Activated T-helper 1 cell treated with Interleukin-2 at 50 U/mL for 16 hours (primary cell): Measurements from ENCODE around the gene LRMDA.

ENCODE experiments used
- DNase-seq: peaks from one replicate; pipeline ENCODE4 v3.0.0-alpha.2; 2020; ENCODE audit warnings: low read depth

LRMDA gene

DNA sequence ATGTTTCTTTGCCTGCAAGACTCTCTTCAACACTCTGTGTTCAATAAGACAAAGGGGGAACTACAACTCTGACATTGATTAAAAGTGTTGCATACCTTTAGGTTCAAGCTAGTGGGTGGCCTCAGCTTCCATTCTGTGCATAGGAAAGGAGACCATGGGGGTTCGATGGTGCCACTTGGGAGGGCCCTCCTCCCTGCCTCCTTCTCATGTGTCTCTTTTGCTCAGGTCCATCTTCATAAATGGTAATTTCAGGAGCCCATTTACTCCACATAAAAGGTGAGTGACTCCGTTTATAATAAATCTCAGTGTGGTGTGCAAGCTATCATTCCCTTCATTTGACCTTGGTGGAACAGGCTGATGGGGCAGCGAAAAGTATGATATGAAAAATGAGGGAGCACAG lies 285.1 kb downstream of the LRMDA start:
- no peak for DNase-seq

DNA sequence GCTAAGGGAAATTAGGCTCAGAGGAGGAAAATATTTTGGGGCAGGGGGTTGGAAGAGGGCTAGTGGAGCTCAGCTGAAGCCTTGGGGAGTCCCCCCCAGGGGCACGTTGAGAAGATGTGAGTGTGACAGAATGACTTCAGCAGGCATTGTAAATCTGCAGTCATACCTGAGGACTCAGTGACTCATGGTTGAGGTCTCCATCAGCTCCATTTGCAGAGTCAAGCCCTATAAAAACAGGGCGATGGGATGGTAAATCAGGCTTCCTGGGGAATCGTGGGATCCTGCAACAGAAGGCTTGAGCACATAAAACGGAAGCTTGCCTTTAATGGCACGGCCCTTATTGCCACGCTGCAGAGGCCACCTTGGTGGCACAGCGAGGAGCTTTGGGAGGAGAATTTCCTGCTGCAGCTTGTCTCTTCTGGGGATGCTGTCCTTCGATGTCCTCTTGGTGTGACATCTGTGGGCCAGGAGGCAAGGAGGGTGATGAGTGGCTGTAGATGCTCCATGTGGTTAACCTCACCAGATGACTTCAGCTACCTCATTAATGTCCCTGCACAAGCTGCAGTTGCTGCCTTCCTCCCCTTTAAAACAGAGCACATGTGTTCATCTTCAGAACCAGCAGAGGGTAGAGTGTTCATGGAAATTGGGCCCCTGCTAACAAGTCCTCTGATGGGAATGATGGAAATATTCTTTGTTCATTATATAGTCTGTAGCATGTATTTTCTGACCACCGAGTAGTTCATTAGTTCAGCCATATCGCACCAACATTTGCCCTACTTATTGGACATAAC lies 285.9 kb downstream of the LRMDA start:
- DNase-seq = no peak

GRCh38 chr10:75718991-75719390 lies 287.6 kb downstream of the LRMDA start:
- no peak for DNase-seq

GRCh38 chr10:75720157-75720556 lies 288.7 kb downstream of the LRMDA start:
- no peak for DNase-seq

GRCh38 chr10:75722020-75722419 lies 290.6 kb downstream of the LRMDA start:
- no peak for DNase-seq

DNA sequence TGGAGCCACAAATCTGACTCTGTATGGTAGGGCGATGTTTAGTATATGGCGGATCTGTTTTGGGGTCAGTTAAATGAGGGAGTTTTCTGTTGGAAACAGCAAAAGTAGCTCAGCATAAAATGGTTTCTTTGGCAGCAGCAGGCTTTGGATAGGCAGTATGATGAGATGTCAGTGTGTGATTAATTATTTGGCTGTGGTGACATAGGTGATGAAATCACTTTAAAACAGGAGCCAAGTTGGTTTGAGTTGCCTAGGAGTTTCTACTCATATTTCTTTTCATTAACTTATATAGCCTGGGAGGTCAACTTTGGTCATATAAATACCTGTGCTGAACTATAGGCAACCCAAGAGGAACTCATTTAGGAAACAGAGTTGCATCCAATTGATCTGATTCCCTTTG lies 291.2 kb downstream of the LRMDA start:
- no peak for DNase-seq

GRCh38 chr10:75723319-75723980 lies 292.0 kb downstream of the LRMDA start:
- no peak for DNase-seq

- DNase-seq = no peak
Measured at GRCh38 chr10:75724047-75724446, 292.6 kb downstream of the LRMDA start.

DNA sequence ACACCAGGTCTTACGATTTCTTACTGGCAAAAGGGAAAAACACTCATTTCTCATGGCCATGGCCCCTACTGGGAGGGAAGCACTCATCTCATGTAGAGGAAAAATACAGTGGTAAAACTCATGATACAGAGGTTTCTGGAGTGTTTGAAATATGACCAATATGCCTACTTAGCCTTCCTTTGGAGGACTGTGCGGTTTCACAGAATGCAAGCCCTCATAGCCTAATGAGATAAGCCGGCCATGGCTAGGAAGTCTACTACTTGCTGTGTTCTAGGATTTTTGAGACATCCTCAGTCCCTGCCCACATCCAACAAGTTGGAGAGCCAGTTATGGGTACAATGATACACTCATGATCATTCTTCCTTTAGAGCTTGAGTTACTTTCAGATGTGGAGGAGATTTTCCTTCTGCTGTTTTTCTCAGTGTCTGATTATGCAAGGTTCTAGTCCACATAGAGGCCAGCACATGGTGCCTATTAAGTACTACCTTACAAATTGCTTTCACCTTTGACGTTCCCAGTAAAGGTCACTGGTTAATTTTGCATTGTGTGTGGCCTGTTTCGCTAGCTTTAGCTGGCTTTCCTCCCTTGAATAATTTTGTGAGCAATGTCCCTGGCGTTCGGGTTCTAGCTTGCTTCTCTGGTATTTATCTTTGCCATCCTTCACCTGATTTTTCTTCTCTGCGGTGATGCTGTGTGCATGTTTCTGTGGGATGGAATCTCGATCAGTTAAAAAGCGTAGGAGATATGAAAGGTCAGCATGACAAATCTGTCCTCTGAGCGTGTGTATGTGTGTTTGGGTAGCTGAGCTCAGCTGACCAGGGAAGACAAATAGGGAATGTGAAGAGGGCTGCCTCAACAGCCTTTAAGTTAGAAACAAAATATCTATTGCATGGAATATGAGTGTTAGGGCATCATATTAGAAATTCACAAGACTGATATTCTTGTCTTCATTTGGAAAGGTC lies 295.4 kb downstream of the LRMDA start:
- DNase-seq = no peak

DNA sequence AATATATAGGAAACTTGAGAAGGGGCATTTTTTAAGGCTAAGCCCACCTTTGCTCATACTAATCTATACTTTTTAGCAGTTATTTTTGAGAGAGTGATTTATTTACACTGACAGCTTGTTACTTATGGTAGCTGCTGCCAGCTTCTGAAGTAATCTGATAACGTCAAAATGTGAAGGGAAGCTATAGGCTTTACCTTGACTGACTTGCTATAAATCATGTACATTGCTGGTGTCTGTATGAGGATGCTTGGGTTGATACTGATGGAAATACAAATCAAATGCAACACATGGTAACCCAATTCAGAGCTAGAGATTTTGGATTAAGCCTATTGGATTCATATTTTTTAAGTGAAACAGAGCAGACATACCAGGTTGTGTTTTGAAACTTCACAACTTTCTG lies 299.4 kb downstream of the LRMDA start:
- no peak for DNase-seq

DNA sequence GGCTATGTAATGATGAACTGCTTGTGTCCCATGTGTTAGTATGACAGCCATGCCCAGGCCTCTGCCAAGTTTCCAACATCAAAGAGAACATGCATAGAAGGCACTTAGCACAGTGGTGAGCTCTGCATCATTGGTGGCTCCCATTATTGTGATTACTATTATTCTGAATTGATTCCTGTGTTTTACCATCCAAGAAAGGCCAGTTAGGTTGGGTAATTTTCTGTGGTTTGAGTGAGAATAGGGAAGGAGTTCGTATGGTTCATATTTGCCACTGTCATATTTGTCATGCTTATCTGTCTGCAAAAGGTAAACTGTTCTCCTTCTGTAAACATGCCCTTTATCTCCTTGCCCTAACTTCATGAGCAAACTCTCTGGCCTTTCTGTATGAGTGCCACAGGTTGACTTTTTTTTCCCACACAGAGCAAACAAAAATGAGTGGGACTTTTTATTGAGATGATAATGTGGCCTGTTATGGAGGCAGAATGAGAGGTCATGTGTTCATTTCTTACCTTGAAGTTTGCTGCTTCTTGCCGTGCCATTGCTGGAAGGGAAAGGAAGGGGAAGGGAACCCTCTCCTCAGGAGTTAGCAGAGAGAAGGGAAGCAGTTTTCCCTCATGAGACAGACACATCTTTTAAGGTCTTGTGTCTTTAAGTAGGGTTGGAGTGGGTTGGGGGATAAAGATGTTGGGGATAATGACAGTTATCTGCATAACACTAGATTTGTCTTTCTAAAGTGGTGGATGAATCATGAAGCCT lies 301.9 kb downstream of the LRMDA start:
- no peak for DNase-seq

GRCh38 chr10:75736151-75736640 lies 304.8 kb downstream of the LRMDA start:
- no peak for DNase-seq

GRCh38 chr10:75736889-75737579 lies 305.6 kb downstream of the LRMDA start:
- no peak for DNase-seq

DNA sequence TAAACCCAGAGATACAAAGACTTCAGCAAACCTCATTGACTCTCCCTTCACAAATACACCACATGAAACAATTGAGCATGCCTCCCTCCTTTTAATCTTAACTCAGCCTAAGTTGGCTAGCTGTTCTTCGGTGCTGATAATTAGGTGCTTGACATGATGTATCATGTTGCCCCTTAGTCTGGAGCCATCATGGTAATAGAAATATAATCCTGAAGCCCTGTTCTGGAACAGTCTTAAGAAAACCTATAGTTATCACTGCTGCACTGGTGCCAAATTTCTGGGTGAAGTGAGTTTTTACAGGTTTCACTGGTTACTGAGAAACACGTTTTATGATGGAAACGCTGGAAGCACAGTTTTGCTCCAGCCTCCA lies 306.1 kb downstream of the LRMDA start:
- no peak for DNase-seq

DNA sequence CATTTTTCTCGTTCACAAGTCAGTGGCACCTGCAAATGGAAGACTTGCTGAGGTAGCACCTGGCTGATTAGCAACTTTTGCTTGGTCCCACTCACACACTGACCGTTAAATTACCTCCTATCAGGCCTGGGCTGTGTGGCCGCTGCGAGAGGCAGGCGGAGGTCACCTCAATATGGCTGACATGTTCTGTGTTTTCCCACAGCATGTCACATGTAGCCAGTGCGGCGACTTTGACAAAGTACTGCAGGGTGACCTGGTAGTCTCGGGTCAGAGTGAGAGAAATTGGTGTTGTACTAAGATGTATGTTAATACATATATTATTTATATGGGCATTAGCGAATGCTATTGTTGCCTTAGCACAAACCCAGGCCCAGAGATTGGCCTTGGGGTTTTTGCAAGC lies 307.5 kb downstream of the LRMDA start:
- no peak for DNase-seq

GRCh38 chr10:75739414-75740143 lies 308.2 kb downstream of the LRMDA start:
- DNase-seq = no peak

GRCh38 chr10:75740541-75740940 lies 309.1 kb downstream of the LRMDA start:
- no peak for DNase-seq

DNA sequence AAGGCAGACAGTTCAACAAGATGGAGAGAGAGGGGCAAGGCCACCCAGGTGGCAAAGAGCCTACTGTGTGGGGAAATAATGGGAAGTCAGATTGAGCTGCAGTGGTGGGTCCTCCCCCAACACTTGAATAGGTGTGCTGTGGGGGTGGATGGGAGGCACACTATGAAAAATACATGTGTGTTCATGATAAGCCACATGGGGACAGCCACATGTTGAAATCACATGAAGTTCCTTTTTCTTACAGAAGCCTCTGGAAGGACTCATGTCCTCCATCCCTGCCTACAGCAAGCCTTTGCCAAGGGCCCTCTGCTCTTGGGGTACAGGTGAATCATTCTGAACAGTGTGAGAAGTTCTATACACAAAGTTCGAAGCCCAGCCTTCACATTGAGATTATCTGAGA lies 310.9 kb downstream of the LRMDA start:
- no peak for DNase-seq

DNA sequence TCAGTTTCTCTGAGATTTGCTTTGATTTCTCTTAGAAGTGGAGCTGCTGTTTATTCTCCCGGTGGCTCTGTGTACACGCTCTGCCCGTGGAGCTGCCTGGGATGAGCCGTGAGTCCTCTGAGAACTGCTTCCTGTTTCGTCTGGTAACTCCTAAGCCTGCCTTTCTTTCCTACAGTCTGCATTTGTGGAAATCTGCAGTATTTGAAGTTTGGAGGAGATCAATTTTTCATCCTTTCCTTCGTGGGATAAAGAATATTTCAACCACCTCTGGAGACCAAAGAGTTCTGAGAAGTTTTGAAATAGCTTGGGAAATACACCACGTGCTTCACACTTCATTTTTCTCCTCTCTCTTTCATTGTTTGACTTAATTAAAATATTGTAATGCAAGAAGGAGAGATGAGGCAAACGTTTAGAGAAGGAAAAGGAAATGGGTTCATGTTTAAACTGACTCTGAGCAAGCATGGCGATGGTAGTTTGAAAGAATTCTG lies 311.9 kb downstream of the LRMDA start:
- no peak for DNase-seq

DNA sequence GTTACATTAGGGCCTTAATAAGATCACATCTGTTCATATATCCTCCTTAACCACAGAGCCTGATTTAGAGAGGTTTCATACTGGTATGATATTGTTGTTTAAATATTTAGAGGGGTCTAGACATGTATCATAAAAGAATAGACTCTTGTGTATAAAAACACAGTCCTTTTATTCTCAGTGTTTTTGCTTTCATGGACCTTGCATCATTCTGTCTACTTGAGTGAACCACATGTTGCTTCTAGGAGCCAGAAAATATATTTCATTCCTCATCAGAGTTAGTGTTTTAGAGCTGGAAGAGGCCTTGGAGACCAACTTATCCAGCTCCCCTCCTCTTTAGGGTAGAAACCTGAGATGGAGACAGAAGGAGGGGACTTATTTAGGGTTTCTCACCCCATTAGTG lies 312.8 kb downstream of the LRMDA start:
- DNase-seq = no peak
